A549 (cell line): Measurements from ENCODE around the gene UGT2A2. TPM values are rescaled to one million over a fixed set of nuclear protein-coding genes. Genes with fewer than 3 reads are reported as not detected.

ENCODE experiments used
- ATAC-seq, 2 experiments: fragments of 200-7000 bp in 1 of 2; fragments of >200 bp in 1 of 2; cut with Nextera tagmentation in 1 of 2; cut with Tn5 transposase in 1 of 2; 3 replicates each; pipeline versions ENCODE4 v1.8.0 to v1.9.1; 2018 to 2020; ENCODE audit warnings: mild to moderate bottlenecking in 1 of 2, moderate library complexity in 1 of 2
- CTCF ChIA-PET: fragments of 300-600 bp; sonication (Branson Sonifier 250); formaldehyde crosslinking; extraction: SDS; loops from one replicate; lab custom pipeline; 2021; ENCODE audit warnings: antibody characterized with exemption, inconsistent platforms; lab: Yijun Ruan, JAX
- POLR2A ChIA-PET: fragments of 350-600 bp; formaldehyde crosslinking; extraction: SDS; loops from one replicate; lab custom pipeline; 2021; ENCODE audit warnings: antibody characterized with exemption, inconsistent platforms; lab: Yijun Ruan, JAX
- DNase-seq, 2 experiments: peaks; one replicate each; pipeline versions ENCODE4 v3.0.0 to v3.0.0-alpha.2; 2011 to 2016; ENCODE audit warnings: low read depth in 1 of 2, low spot score in 1 of 2
- FAIRE-seq: peaks from 2 replicates; lab custom pipeline; 2011; peaks lifted over from hg19 to GRCh38; lab: Jason Lieb, UNC
- H3K27ac ChIP-seq, 2 experiments: fragments of >200 bp; sonication (Bioruptor Twin); formaldehyde crosslinking; 3 replicates each; pipeline ENCODE4 v1.5.1; 2016 to 2017
- H3K4me1 ChIP-seq: fragments of >200 bp; sonication (Bioruptor Twin); formaldehyde crosslinking; 3 replicates; pipeline ENCODE4 v1.6.1; 2016
- H3K4me2 ChIP-seq: fragments of >200 bp; sonication (Bioruptor Twin); formaldehyde crosslinking; 3 replicates; pipeline ENCODE4 v1.6.1; 2016
- H3K4me3 ChIP-seq: fragments of >200 bp; sonication (Bioruptor Twin); formaldehyde crosslinking; 3 replicates; pipeline ENCODE4 v1.5.1; 2016
- H3K9me3 ChIP-seq: fragments of >200 bp; sonication (Bioruptor Twin); formaldehyde crosslinking; 3 replicates; pipeline ENCODE4 v1.6.1; 2016
- BCL3 ChIP-seq: fragments of >200 bp; sonication (Bioruptor Twin); formaldehyde crosslinking; IDR thresholded peaks from 3 replicates; pipeline ENCODE4 v1.6.1; 2016
- CEBPB ChIP-seq, 2 experiments: fragments of >200 bp in 1 of 2; sonication (Bioruptor Twin) in 1 of 2; formaldehyde crosslinking in 1 of 2; IDR thresholded peaks; 2 replicates each; pipeline ENCODE4 v1.6.1; 2012 to 2016
- CHD2 ChIP-seq: fragments of 150-350 bp; IDR thresholded peaks from 2 replicates; pipeline ENCODE4 v1.6.1; 2014; ENCODE audit warnings: low read length; ENCODE audit not compliant: partially characterized antibody
- CHD4 ChIP-seq: fragments of 200-600 bp; sonication (generic); IDR thresholded peaks from 2 replicates; pipeline ENCODE4 v1.6.1; 2016; ENCODE audit warnings: antibody characterized with exemption, mild to moderate bottlenecking, borderline replicate concordance
- CTCF ChIP-seq: fragments of >200 bp; sonication (Bioruptor Twin); formaldehyde crosslinking; IDR thresholded peaks from 3 replicates; pipeline ENCODE4 v1.5.1; 2016
- EHMT2 ChIP-seq: fragments of 200-600 bp; sonication (generic); IDR thresholded peaks from 2 replicates; pipeline ENCODE4 v1.6.1; 2016; ENCODE audit warnings: antibody characterized with exemption, low read depth, mild to moderate bottlenecking, moderate library complexity
- ELK1 ChIP-seq: fragments of 150-350 bp; IDR thresholded peaks from 2 replicates; pipeline ENCODE4 v1.6.1; 2014; ENCODE audit warnings: low read depth, mild to moderate bottlenecking, low read length
- ESRRA ChIP-seq: fragments of 150-350 bp; IDR thresholded peaks from 2 replicates; pipeline ENCODE4 v1.6.1; 2014; ENCODE audit warnings: mild to moderate bottlenecking, low read length, borderline replicate concordance
- FOXS1 ChIP-seq: fragments of 250-450 bp; sonication (Bioruptor Pico); IDR thresholded peaks from 2 replicates; pipeline ENCODE4 v1.5.0; 2020; ENCODE audit warnings: mild to moderate bottlenecking, moderate library complexity
- GATA3 ChIP-seq: IDR thresholded peaks from 2 replicates; pipeline ENCODE4 v1.6.1; 2012; ENCODE audit warnings: borderline replicate concordance
- HDAC2 ChIP-seq: fragments of 200-600 bp; sonication (generic); IDR thresholded peaks from 2 replicates; pipeline ENCODE4 v1.6.1; 2016
- HES2 ChIP-seq: fragments of >200 bp; sonication (Bioruptor Twin); formaldehyde crosslinking; IDR thresholded peaks from 2 replicates; pipeline ENCODE4 v1.6.1; 2016
- HOXA7 ChIP-seq: fragments of 250-450 bp; sonication (Bioruptor Pico); IDR thresholded peaks from 2 replicates; pipeline ENCODE4 v1.5.0; 2020; ENCODE audit warnings: mild to moderate bottlenecking, moderate library complexity
- HOXB13 ChIP-seq: fragments of 250-450 bp; sonication (Bioruptor Pico); IDR thresholded peaks from 2 replicates; pipeline ENCODE4 v1.5.0; 2020; ENCODE audit warnings: low read depth, mild to moderate bottlenecking, moderate library complexity
- KDM5A ChIP-seq: fragments of 200-600 bp; sonication (generic); IDR thresholded peaks from 2 replicates; pipeline ENCODE4 v1.6.1; 2016; ENCODE audit warnings: antibody characterized with exemption, mild to moderate bottlenecking
- MAFK ChIP-seq: fragments of 450-650 bp; IDR thresholded peaks from 2 replicates; pipeline ENCODE4 v1.6.1; 2014; ENCODE audit not compliant: partially characterized antibody
- MAZ ChIP-seq: fragments of 150-350 bp; IDR thresholded peaks from 2 replicates; pipeline ENCODE4 v1.6.1; 2014; ENCODE audit warnings: antibody characterized with exemption, low read depth, low read length, borderline replicate concordance
- MYC ChIP-seq: IDR thresholded peaks from 2 replicates; pipeline ENCODE4 v1.6.1; 2012; ENCODE audit warnings: mild to moderate bottlenecking, inconsistent platforms, low read length, improper control_type of control experiment, borderline replicate concordance
- NPAS2 ChIP-seq: fragments of 250-450 bp; sonication (Bioruptor Pico); IDR thresholded peaks from 2 replicates; pipeline ENCODE4 v1.8.0; 2022; ENCODE audit warnings: mild to moderate bottlenecking, moderate library complexity, borderline replicate concordance
- RARB ChIP-seq: fragments of 250-450 bp; sonication (Bioruptor Pico); IDR thresholded peaks from 2 replicates; pipeline ENCODE4 v1.8.0; 2021; ENCODE audit warnings: mild to moderate bottlenecking, moderate library complexity
- RCOR1 ChIP-seq: fragments of 150-350 bp; IDR thresholded peaks from 2 replicates; pipeline ENCODE4 v1.6.1; 2014; ENCODE audit warnings: antibody characterized with exemption, low read length, low read depth
- RFX5 ChIP-seq: fragments of 450-650 bp; IDR thresholded peaks from 2 replicates; pipeline ENCODE4 v1.7.1; 2014; ENCODE audit warnings: antibody characterized with exemption, mild to moderate bottlenecking, moderate library complexity
- SREBF2 ChIP-seq: fragments of 450-650 bp; IDR thresholded peaks from 2 replicates; pipeline ENCODE4 v1.6.1; 2014; ENCODE audit warnings: mild to moderate bottlenecking, moderate library complexity
- TFCP2L1 ChIP-seq: fragments of 250-450 bp; sonication (Bioruptor Pico); IDR thresholded peaks from 2 replicates; pipeline ENCODE4 v1.5.0; 2021; ENCODE audit warnings: mild to moderate bottlenecking
- TP53 ChIP-seq: fragments of 250-450 bp; sonication (Bioruptor Pico); IDR thresholded peaks from 2 replicates; pipeline ENCODE4 v1.5.0; 2021; ENCODE audit warnings: mild to moderate bottlenecking, moderate library complexity
- ZC3H11A ChIP-seq: fragments of 450-650 bp; IDR thresholded peaks from 2 replicates; pipeline ENCODE4 v1.6.1; 2014; ENCODE audit warnings: antibody characterized with exemption, mild to moderate bottlenecking
- ZNF302 ChIP-seq: fragments of 250-450 bp; sonication (Bioruptor Pico); IDR thresholded peaks from 2 replicates; pipeline ENCODE4 v1.9.0; 2021; ENCODE audit warnings: inconsistent platforms, mild to moderate bottlenecking, moderate library complexity
- ZSCAN20 ChIP-seq: fragments of 250-450 bp; sonication (Bioruptor Pico); IDR thresholded peaks from 2 replicates; pipeline ENCODE4 v1.8.0; 2022; ENCODE audit warnings: mild to moderate bottlenecking, moderate library complexity
- WGBS: methylation state at CpG from one replicate; pipeline ENCODE4 v1.1.6; 2017; ENCODE audit errors: missing lambda C conversion rate; 5-methylcytosine and 5-hydroxymethylcytosine counted together
- polyA plus RNA-seq, 4 experiments: library from polyadenylated mRNA; depleted of rRNA in 3 of 4; stranded (reverse); fragments of >200 nt; fragmentation: RNase III in 1 of 4; extraction: RNeasy Plus Mini Kit Qiagen cat#74134 plus additional on column Dnase treatment in 1 of 4; gene quantifications; 2 replicates in 3 of 4; 3 replicates in 1 of 4; pipeline ENCODE4 v1.2.3, GENCODE V29; 2011 to 2017

UGT2A2 gene
- polyA plus RNA-seq, 2 of the 4 experiments (the other 2 are of a cell fraction), result not detected

- no peaks in the 10 kb centered on the region for H3K9me3 ChIP-seq
Measured at GRCh38 chr4:69584135-69584534, 55.3 kb downstream of the UGT2A2 start.

GRCh38 chr4:69583543-69583942, 55.9 kb downstream of the UGT2A2 start:
- FAIRE-seq (no peak), DNase-seq (no peak), ATAC-seq (no peak)
- H3K9me3 ChIP-seq, result no peaks in the 10 kb centered on the region
- TF ChIP-seq CTCF (no peak), EHMT2 (no peak), ZNF302 (CRISPR knock-in tag) (no peak), KDM5A (no peak), CEBPB (IDR thresholded peaks at IDR 0.05) (no peak), TP53 (CRISPR knock-in tag) (no peak), RFX5 (no peak), HOXB13 (CRISPR knock-in tag) (no peak), GATA3 (no peak), BCL3 (no peak), ZSCAN20 (CRISPR knock-in tag) (no peak), RCOR1 (no peak), MYC (no peak), CHD4 (no peak), FOXS1 (no peak), MAZ (no peak), HOXA7 (CRISPR knock-in tag) (no peak)
- WGBS, result 30% methylated on average over 2 of the region's 2 CpGs
- H3K4me2 ChIP-seq, result no peak overlapping the region
- H3K4me1 ChIP-seq, result no peaks in the 10 kb centered on the region
- no peak overlapping the region for H3K4me3 ChIP-seq
- CTCF ChIA-PET, result interaction anchor here (1.6 kb wide), 1 partner anchor 10 kb away, joined by 3 read pairs; no protein-coding TSS in a partner anchor
- no peak overlapping the region for H3K27ac ChIP-seq
- POLR2A ChIA-PET, result no interaction called here

More at GRCh38 chr4:69584135-69584534, 55.3 kb downstream of the UGT2A2 start:
- no peak for ATAC-seq
- DNase-seq, result no peak
- no peak overlapping the region for H3K4me3 ChIP-seq
- 28% methylated on average over 5 of the region's 5 CpGs for WGBS
- FAIRE-seq, result no peak
- no peak overlapping the region for H3K27ac ChIP-seq
- H3K4me1 ChIP-seq, result no peaks in the 10 kb centered on the region
- CTCF ChIA-PET, result interaction anchor here (1.6 kb wide), 1 partner anchor 10 kb away, joined by 3 read pairs; no protein-coding TSS in a partner anchor
- no peak overlapping the region for H3K4me2 ChIP-seq
- no peak for TF ChIP-seq ZC3H11A
- no peak for TF ChIP-seq HDAC2
- TF ChIP-seq CEBPB (IDR thresholded peaks at IDR 0.05), result no peak
- no peak for TF ChIP-seq MAFK
- TF ChIP-seq RARB (CRISPR knock-in tag), result no peak
- TF ChIP-seq ZNF302 (CRISPR knock-in tag), result no peak
- TF ChIP-seq NPAS2 (CRISPR knock-in tag), result no peak
- no peak for TF ChIP-seq ESRRA
- no peak for TF ChIP-seq SREBF2
- TF ChIP-seq TFCP2L1 (CRISPR knock-in tag), result no peak
- TF ChIP-seq CHD2, result no peak
- TF ChIP-seq HES2, result no peak
- no peak for TF ChIP-seq ELK1
- no peak for TF ChIP-seq FOXS1
- POLR2A ChIA-PET, result no interaction called here
